DOHH2 (cell line): Measurements from ENCODE around the gene DYRK1A.

Source experiments
- CTCF ChIP-seq: fragments of 200-600 bp; sonication (generic); IDR thresholded peaks from one replicate; pipeline ENCODE4 v1.5.1; 2014; ENCODE audit warnings: antibody characterized with exemption, mild to moderate bottlenecking, low read depth, low read length; ENCODE audit not compliant: poor library complexity, severe bottlenecking
- EZH2phosphoT487 ChIP-seq: fragments of 200-600 bp; sonication (generic); IDR thresholded peaks from 2 replicates; pipeline ENCODE4 v1.6.1; 2017; ENCODE audit warnings: borderline replicate concordance, mild to moderate bottlenecking, antibody characterized with exemption, low read length, moderate library complexity, mixed read lengths

- no peak for TF ChIP-seq CTCF
- no peak for TF ChIP-seq EZH2phosphoT487
These were observed 16.5 kb downstream of the DYRK1A start for GRCh38 chr21:37383086-37383485.
